GM21786 (cell line): Measurements from ENCODE around the gene NPC1L1.
A peak's percentile ranks its signal among the peaks of the same experiment; 100 is the strongest.

Experiments used
- ATAC-seq: cut with Tn5 transposase; IDR thresholded peaks from one replicate; pipeline ENCODE4 v1.9.1; 2021; ENCODE audit not compliant: unreplicated experiment

Gene NPC1L1

GRCh38 chr7:44538093-44538797 is 2.9 kb downstream of the NPC1L1 start:
- no peak for ATAC-seq

GRCh38 chr7:44537442-44537841 is 3.7 kb downstream of the NPC1L1 start:
- no peak for ATAC-seq

GRCh38 chr7:44536090-44536489 is 5.0 kb downstream of the NPC1L1 start:
- ATAC-seq, result no peak

- ATAC-seq, result no peak
Measured at GRCh38 chr7:44535348-44536064, 5.6 kb downstream of the NPC1L1 start.

- peak; percentile 50 for ATAC-seq
Measured at GRCh38 chr7:44534501-44534900, 6.6 kb downstream of the NPC1L1 start.

GRCh38 chr7:44534087-44534486 is 7.0 kb downstream of the NPC1L1 start:
- ATAC-seq, result no peak

GRCh38 chr7:44533301-44534055 is 7.7 kb downstream of the NPC1L1 start:
- ATAC-seq, result no peak

- no peak for ATAC-seq
Measured at GRCh38 chr7:44531421-44532380, 9.4 kb downstream of the NPC1L1 start.

GRCh38 chr7:44530990-44531389 is 10.1 kb downstream of the NPC1L1 start:
- no peak for ATAC-seq

- no peak for ATAC-seq
Measured at GRCh38 chr7:44524811-44525388, 16.2 kb downstream of the NPC1L1 start.

- ATAC-seq, result no peak
Measured at GRCh38 chr7:44522315-44522714, 18.8 kb downstream of the NPC1L1 start.

GRCh38 chr7:44521347-44522095 is 19.6 kb downstream of the NPC1L1 start:
- no peak for ATAC-seq

GRCh38 chr7:44520574-44520973 is 20.6 kb downstream of the NPC1L1 start:
- no peak for ATAC-seq

GRCh38 chr7:44519546-44519945 is 21.6 kb downstream of the NPC1L1 start:
- no peak for ATAC-seq

- ATAC-seq, result no peak
Measured at GRCh38 chr7:44518761-44519160, 22.4 kb downstream of the NPC1L1 start.

- ATAC-seq, result no peak
Measured at GRCh38 chr7:44517175-44517574, 24.0 kb downstream of the NPC1L1 start.

- no peak for ATAC-seq
Measured at GRCh38 chr7:44515590-44516268, 25.4 kb downstream of the NPC1L1 start.

- ATAC-seq, result no peak
Measured at GRCh38 chr7:44512736-44513135, 28.4 kb downstream of the NPC1L1 start.

- ATAC-seq, result no peak
Measured at GRCh38 chr7:44511863-44512468, 29.2 kb downstream of the NPC1L1 start.
